SK-N-SH (cell line): ENCODE measurements around the gene XAGE2.

Source experiments
- CHD2 ChIP-seq: fragments of 150-350 bp; IDR thresholded peaks from 2 replicates; pipeline ENCODE4 v1.6.1; 2018; ENCODE audit warnings: low read length; ENCODE audit not compliant: partially characterized antibody
- ELF1 ChIP-seq: IDR thresholded peaks from 2 replicates; pipeline ENCODE4 v1.4.0; 2012
- EP300 ChIP-seq, 2 experiments: IDR thresholded peaks; 2 replicates each; pipeline versions ENCODE4 v1.4.0 to v1.6.1; 2012; ENCODE audit warnings: borderline replicate concordance in 1 of 2, low read depth in 1 of 2, low read length in 1 of 2
- FOSL2 ChIP-seq: IDR thresholded peaks from 2 replicates; pipeline ENCODE4 v1.4.0; 2012; ENCODE audit warnings: low read depth, mild to moderate bottlenecking, moderate library complexity, borderline replicate concordance
- JUND ChIP-seq: IDR thresholded peaks from 2 replicates; pipeline ENCODE4 v1.4.0; 2012
- SIN3A ChIP-seq: IDR thresholded peaks from 2 replicates; pipeline ENCODE4 v1.6.1; 2012; ENCODE audit warnings: low read depth, mild to moderate bottlenecking, low read length, moderate library complexity, borderline replicate concordance
- TAF1 ChIP-seq: IDR thresholded peaks from 2 replicates; pipeline ENCODE4 v1.6.1; 2012; ENCODE audit warnings: low read depth, mild to moderate bottlenecking, low read length, moderate library complexity, borderline replicate concordance
- USF1 ChIP-seq: IDR thresholded peaks from 2 replicates; pipeline ENCODE4 v1.4.0; 2012; ENCODE audit warnings: low read depth, borderline replicate concordance
- TF ChIP-seq, protein P1 (sequence below): fragments of 200-600 bp; sonication (generic); IDR thresholded peaks from 2 replicates; pipeline ENCODE4 v1.6.1; 2017; ENCODE audit warnings: antibody characterized with exemption, mild to moderate bottlenecking, moderate library complexity
- TF ChIP-seq, protein P2 (sequence below): IDR thresholded peaks from 2 replicates; pipeline ENCODE4 v1.4.0; 2012; ENCODE audit warnings: low read depth

DNA sequence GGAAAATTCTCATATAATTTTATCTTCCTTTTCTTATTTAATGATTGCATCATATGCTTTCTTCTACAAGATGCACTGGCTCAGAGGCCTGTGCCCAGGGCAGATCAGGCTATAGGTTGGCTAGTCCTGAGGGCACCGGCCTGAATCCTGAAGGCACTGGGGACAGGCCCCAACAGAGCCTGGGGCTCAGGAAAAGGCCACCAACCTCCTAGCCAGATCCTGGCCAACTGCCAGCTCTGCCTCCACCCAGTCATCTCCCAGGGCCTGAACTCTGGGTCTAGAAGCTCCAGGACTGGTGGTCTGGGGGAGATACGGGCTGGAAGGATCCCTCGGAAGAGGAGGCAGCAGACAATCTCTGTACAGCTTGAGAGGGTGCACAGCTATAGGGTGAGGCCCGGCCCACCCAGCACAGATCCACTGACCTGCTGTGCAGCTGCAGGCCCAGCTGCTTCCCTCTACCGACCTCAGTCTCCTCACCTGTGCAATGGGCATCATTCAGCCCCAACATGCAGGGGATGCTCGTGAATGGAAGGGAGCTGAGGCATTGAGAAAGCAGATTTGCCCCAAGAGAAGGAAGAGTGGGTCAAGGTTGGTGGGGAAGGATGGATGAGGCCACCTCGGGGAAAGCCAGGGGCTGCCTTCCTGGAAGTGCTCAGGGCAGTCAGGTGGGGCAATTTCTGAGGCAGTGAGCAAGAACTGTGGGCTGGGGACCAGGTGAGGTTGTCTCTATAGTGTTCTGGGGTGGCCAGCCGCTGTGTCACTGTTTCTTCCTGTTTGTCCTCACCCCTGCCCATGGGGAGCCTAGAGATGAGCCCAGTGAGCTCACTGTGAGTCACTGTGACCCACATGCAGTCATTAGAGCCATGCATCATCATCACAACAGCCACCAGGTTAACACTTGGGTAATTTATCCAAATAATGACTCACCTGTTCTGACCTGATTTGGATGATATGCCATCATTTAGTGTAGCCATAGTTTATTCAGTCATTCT lies 22.4 kb upstream of the XAGE2 start:
- TF ChIP-seq, protein P1, sequence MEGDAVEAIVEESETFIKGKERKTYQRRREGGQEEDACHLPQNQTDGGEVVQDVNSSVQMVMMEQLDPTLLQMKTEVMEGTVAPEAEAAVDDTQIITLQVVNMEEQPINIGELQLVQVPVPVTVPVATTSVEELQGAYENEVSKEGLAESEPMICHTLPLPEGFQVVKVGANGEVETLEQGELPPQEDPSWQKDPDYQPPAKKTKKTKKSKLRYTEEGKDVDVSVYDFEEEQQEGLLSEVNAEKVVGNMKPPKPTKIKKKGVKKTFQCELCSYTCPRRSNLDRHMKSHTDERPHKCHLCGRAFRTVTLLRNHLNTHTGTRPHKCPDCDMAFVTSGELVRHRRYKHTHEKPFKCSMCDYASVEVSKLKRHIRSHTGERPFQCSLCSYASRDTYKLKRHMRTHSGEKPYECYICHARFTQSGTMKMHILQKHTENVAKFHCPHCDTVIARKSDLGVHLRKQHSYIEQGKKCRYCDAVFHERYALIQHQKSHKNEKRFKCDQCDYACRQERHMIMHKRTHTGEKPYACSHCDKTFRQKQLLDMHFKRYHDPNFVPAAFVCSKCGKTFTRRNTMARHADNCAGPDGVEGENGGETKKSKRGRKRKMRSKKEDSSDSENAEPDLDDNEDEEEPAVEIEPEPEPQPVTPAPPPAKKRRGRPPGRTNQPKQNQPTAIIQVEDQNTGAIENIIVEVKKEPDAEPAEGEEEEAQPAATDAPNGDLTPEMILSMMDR, result no peak
- TF ChIP-seq SIN3A (no peak), CHD2 (no peak), ELF1 (no peak), TAF1 (no peak), USF1 (no peak), EP300 (IDR thresholded peaks at IDR 0.05; ENCODE audit: borderline replicate concordance in 1 of 2, low read depth in 1 of 2, low read length in 1 of 2) (no peak), JUND (no peak), FOSL2 (no peak)
- TF ChIP-seq, protein P2, sequence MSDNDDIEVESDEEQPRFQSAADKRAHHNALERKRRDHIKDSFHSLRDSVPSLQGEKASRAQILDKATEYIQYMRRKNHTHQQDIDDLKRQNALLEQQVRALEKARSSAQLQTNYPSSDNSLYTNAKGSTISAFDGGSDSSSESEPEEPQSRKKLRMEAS, result no peak
